ENCODE data around the gene ZNF576. TPM values are rescaled to one million over a fixed set of nuclear protein-coding genes. Genes with fewer than 3 reads are reported as not detected.

Gene ZNF576
- total and polyA plus RNA-seq, 4 donors, result 6.9 to 14.9 (median 10.9) TPM

- no peaks in the 10 kb centered on the region for H3K9me3 ChIP-seq (ENCODE audit: control insufficient read depth in 4 of 4, low read length in 3 of 4)
- TF ChIP-seq FOXA2 (IDR thresholded peaks at IDR 0.05), result no peak
- no peak overlapping the region for H3K9ac ChIP-seq (ENCODE audit: low read depth in 1 of 2, low read length in 2 of 2)
- H3K27ac ChIP-seq (ENCODE audit: low read depth in 1 of 2, low read length in 2 of 2), result no peak overlapping the region
- no peaks in the 10 kb centered on the region for H3K27me3 ChIP-seq (ENCODE audit: control insufficient read depth in 4 of 4, insufficient read depth in 4 of 4, low read length in 3 of 4)
- WGBS, result 88% methylated on average over 5 of the region's 5 CpGs
- H3K36me3 ChIP-seq (ENCODE audit: control insufficient read depth in 4 of 4, insufficient read depth in 3 of 4, low read depth in 1 of 4, low read length in 3 of 4), result no peaks in the 10 kb centered on the region
- peaks cover 1 to 4% (median 4%) of the 10 kb centered on the region in 4 donors for H3K4me1 ChIP-seq (ENCODE audit: control insufficient read depth in 4 of 4, insufficient read depth in 4 of 4, low read length in 3 of 4)
- H3K4me3 ChIP-seq (ENCODE audit: low read depth in 1 of 3, low read length in 3 of 3), result no peak overlapping the region
- no peak for DNase-seq (ENCODE audit: low spot score)
Measured at GRCh38 chr19:43569657-43570056, 26.7 kb upstream of the ZNF576 start.

- H3K4me3 ChIP-seq (ENCODE audit: low read depth in 1 of 3, low read length in 3 of 3), result no peak overlapping the region
- no peaks in the 10 kb centered on the region for H3K9me3 ChIP-seq (ENCODE audit: control insufficient read depth in 4 of 4, low read length in 3 of 4)
- WGBS, result 94% methylated on average over 5 of the region's 5 CpGs
- no peak for TF ChIP-seq CTCF (IDR thresholded peaks at IDR 0.05; ENCODE audit: low read depth, low read length, missing input control)
- TF ChIP-seq YY1 (IDR thresholded peaks at IDR 0.05), result no peak
- no peak for TF ChIP-seq GABPA (IDR thresholded peaks at IDR 0.05 in 1 of 2, conservative IDR thresholded peaks at IDR 0.05 in 1 of 2)
- no peak for TF ChIP-seq RAD21 (IDR thresholded peaks at IDR 0.05)
- TF ChIP-seq RXRA (IDR thresholded peaks at IDR 0.05), result no peak
- TF ChIP-seq ATF3 (IDR thresholded peaks at IDR 0.05), result no peak
- TF ChIP-seq NR2F2 (IDR thresholded peaks at IDR 0.05), result no peak
- H3K27me3 ChIP-seq (ENCODE audit: control insufficient read depth in 4 of 4, insufficient read depth in 4 of 4, low read length in 3 of 4), result no peaks in the 10 kb centered on the region
- H3K4me1 ChIP-seq (ENCODE audit: control insufficient read depth in 4 of 4, insufficient read depth in 4 of 4, low read length in 3 of 4), result peaks cover 2 to 10% (median 10%) of the 10 kb centered on the region in 4 donors
- H3K27ac ChIP-seq (ENCODE audit: low read depth in 1 of 2, low read length in 2 of 2), result no peak overlapping the region
- no peak overlapping the region for H3K9ac ChIP-seq (ENCODE audit: low read depth in 1 of 2, low read length in 2 of 2)
- DNase-seq (ENCODE audit: low spot score), result no peak
- no peaks in the 10 kb centered on the region for H3K36me3 ChIP-seq (ENCODE audit: control insufficient read depth in 4 of 4, insufficient read depth in 3 of 4, low read depth in 1 of 4, low read length in 3 of 4)
Measured at GRCh38 chr19:43570174-43570791, 26.1 kb upstream of the ZNF576 start.

GRCh38 chr19:43572171-43572588 lies 24.2 kb upstream of the ZNF576 start:
- Histone ChIP-seq H3K36me3 (ENCODE audit: control insufficient read depth in 4 of 4, insufficient read depth in 3 of 4, low read depth in 1 of 4, low read length in 3 of 4) (no peaks in the 10 kb centered on the region), H3K4me1 (ENCODE audit: control insufficient read depth in 4 of 4, insufficient read depth in 4 of 4, low read length in 3 of 4) (peaks cover 2 to 16% (median 13%) of the 10 kb centered on the region in 4 donors), H3K4me3 (ENCODE audit: low read depth in 1 of 3, low read length in 3 of 3) (no peak overlapping the region), H3K27ac (ENCODE audit: low read depth in 1 of 2, low read length in 2 of 2) (no peak overlapping the region), H3K9me3 (ENCODE audit: control insufficient read depth in 4 of 4, low read length in 3 of 4) (no peaks in the 10 kb centered on the region), H3K9ac (ENCODE audit: low read depth in 1 of 2, low read length in 2 of 2) (no peak overlapping the region), H3K27me3 (ENCODE audit: control insufficient read depth in 4 of 4, insufficient read depth in 4 of 4, low read length in 3 of 4) (no peaks in the 10 kb centered on the region)
- TF ChIP-seq MAX (IDR thresholded peaks at IDR 0.05) (no peak), EGR1 (IDR thresholded peaks at IDR 0.05; ENCODE audit: low read depth in 2 of 2) (no peak), YY1 (IDR thresholded peaks at IDR 0.05) (no peak), RXRA (IDR thresholded peaks at IDR 0.05) (no peak)
- 72% methylated on average over 3 of the region's 3 CpGs for WGBS
- no peak for DNase-seq (ENCODE audit: low spot score)
